Measurements from ENCODE around the gene ABCD3. TPM values are rescaled to one million over a fixed set of nuclear protein-coding genes. Genes with fewer than 3 reads are reported as not detected.

The ABCD3 gene
- total and polyA plus RNA-seq, 3 donors from 2014 or later = 27.0 to 45.6 (median 45.2) TPM

- no peak for DNase-seq
- TF ChIP-seq, protein P1, sequence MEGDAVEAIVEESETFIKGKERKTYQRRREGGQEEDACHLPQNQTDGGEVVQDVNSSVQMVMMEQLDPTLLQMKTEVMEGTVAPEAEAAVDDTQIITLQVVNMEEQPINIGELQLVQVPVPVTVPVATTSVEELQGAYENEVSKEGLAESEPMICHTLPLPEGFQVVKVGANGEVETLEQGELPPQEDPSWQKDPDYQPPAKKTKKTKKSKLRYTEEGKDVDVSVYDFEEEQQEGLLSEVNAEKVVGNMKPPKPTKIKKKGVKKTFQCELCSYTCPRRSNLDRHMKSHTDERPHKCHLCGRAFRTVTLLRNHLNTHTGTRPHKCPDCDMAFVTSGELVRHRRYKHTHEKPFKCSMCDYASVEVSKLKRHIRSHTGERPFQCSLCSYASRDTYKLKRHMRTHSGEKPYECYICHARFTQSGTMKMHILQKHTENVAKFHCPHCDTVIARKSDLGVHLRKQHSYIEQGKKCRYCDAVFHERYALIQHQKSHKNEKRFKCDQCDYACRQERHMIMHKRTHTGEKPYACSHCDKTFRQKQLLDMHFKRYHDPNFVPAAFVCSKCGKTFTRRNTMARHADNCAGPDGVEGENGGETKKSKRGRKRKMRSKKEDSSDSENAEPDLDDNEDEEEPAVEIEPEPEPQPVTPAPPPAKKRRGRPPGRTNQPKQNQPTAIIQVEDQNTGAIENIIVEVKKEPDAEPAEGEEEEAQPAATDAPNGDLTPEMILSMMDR (IDR thresholded peaks at IDR 0.05) = no peak
- TF ChIP-seq POLR2A (IDR thresholded peaks at IDR 0.05) = no peak
- no peaks in the 10 kb centered on the region for H3K9me3 ChIP-seq
- H3K27ac ChIP-seq = no peak overlapping the region
- WGBS, 2 donors = 88 to 90% methylated on average over 5 of the region's 5 CpGs
- H3K36me3 ChIP-seq (ENCODE audit: low read depth, missing control alignments) = no peaks in the 10 kb centered on the region
- H3K4me3 ChIP-seq = no peak overlapping the region
- no peaks in the 10 kb centered on the region for H3K4me1 ChIP-seq
- no peaks in the 10 kb centered on the region for H3K27me3 ChIP-seq
- intact Hi-C loops (cut with DNase I; ENCODE audit: low total_unique reads) = no loop called here
Measured at GRCh38 chr1:94398356-94398755, 19.8 kb upstream of the ABCD3 start.

DNA sequence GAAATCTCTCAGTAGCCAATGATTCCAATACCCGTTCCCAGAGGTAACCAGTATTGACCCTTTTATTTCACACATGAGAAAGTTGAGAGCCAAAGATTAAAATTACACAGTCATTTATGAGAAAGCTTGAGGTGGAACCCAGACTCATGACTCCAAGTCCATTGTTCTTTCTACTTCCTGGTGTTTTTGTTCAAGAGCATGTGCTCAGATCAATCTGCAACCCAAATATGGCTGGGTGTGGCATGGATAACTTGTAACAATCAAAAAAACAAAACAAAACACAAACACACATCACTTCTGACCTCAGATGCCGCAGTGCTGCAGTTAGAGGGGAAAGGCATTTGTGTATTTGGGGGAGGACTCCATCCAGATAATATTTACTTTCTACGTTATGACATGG, 18.7 kb upstream of the ABCD3 start:
- Histone ChIP-seq H3K27ac (no peak overlapping the region), H3K9me3 (no peaks in the 10 kb centered on the region), H3K27me3 (no peaks in the 10 kb centered on the region), H3K4me3 (no peak overlapping the region), H3K36me3 (ENCODE audit: low read depth, missing control alignments) (no peaks in the 10 kb centered on the region), H3K4me1 (no peaks in the 10 kb centered on the region)
- intact Hi-C loops (cut with DNase I; ENCODE audit: low total_unique reads) = no loop called here
- 81 to 85% methylated on average over 3 of the region's 3 CpGs for WGBS, 2 donors
- DNase-seq = no peak
- no peak for TF ChIP-seq POLR2A (IDR thresholded peaks at IDR 0.05)
- TF ChIP-seq, protein P1 (IDR thresholded peaks at IDR 0.05) = no peak

DNA sequence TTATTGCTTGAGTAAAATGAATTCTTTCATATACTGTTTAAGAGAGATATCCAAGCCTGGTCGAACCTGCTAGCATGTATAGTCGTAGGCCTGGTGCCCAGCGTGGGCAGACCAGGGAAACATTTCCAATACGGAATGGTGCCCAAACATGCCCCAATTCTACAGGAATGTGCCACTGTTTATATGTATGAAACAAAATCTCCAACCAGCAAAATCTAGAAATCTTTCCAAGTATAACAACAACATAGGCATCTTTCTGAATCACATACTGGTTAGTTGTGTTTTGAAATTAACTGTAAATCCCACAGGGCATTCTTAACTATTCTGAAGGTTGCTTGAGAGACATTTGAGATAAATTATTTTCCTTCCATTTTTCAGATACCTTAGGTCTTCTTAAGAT, 17.0 kb upstream of the ABCD3 start:
- no peaks in the 10 kb centered on the region for H3K4me1 ChIP-seq
- H3K9me3 ChIP-seq = no peaks in the 10 kb centered on the region
- H3K4me3 ChIP-seq = no peak overlapping the region
- H3K36me3 ChIP-seq (ENCODE audit: low read depth, missing control alignments) = no peaks in the 10 kb centered on the region
- H3K27ac ChIP-seq = no peak overlapping the region
- no peak for DNase-seq
- TF ChIP-seq POLR2A (IDR thresholded peaks at IDR 0.05) = no peak
- TF ChIP-seq, protein P1 (IDR thresholded peaks at IDR 0.05) = no peak
- intact Hi-C loops (cut with DNase I; ENCODE audit: low total_unique reads) = no loop called here
- WGBS, 2 donors = 93 to 96% methylated on average over 4 of the region's 4 CpGs
- H3K27me3 ChIP-seq = no peaks in the 10 kb centered on the region

- DNase-seq = no peak
- no peaks in the 10 kb centered on the region for H3K4me1 ChIP-seq
- H3K9me3 ChIP-seq = no peaks in the 10 kb centered on the region
- 94 to 96% methylated on average over 4 of the region's 4 CpGs for WGBS, 2 donors
- no peaks in the 10 kb centered on the region for H3K36me3 ChIP-seq (ENCODE audit: low read depth, missing control alignments)
- H3K4me3 ChIP-seq = no peak overlapping the region
- no peak overlapping the region for H3K27ac ChIP-seq
- no peak for TF ChIP-seq POLR2A (IDR thresholded peaks at IDR 0.05)
- TF ChIP-seq, protein P1 (IDR thresholded peaks at IDR 0.05) = no peak
- no peaks in the 10 kb centered on the region for H3K27me3 ChIP-seq
- intact Hi-C loops (cut with DNase I; ENCODE audit: low total_unique reads) = no loop called here
Measured at GRCh38 chr1:94406446-94406845, 11.7 kb upstream of the ABCD3 start.

GRCh38 chr1:94408104-94408830, 9.9 kb upstream of the ABCD3 start:
- TF ChIP-seq, protein P1 (IDR thresholded peaks at IDR 0.05) = no peak
- TF ChIP-seq POLR2A (IDR thresholded peaks at IDR 0.05) = no peak
- no peak overlapping the region for H3K4me3 ChIP-seq
- H3K27me3 ChIP-seq = no peaks in the 10 kb centered on the region
- no peaks in the 10 kb centered on the region for H3K36me3 ChIP-seq (ENCODE audit: low read depth, missing control alignments)
- H3K9me3 ChIP-seq = no peaks in the 10 kb centered on the region
- no peak for DNase-seq
- H3K27ac ChIP-seq = no peak overlapping the region
- intact Hi-C loops (cut with DNase I; ENCODE audit: low total_unique reads) = no loop called here
- no peaks in the 10 kb centered on the region for H3K4me1 ChIP-seq
- WGBS, 2 donors = 82 to 86% methylated on average over 8 of the region's 8 CpGs
